ENCODE results near the gene MGARP. TPM values are rescaled to one million over a fixed set of nuclear protein-coding genes. Genes with fewer than 3 reads are reported as not detected.
"Not testable (repeated sequence)": the region's sequence is repeated elsewhere in the genome, so short reads cannot be mapped to it uniquely, and the experiment has no call there.

Gene MGARP
- total RNA-seq, 1 donor from 2014 or later: 0.81 TPM

GRCh38 chr4:139299536-139299935, 19.5 kb upstream of the MGARP start:
- intact Hi-C loops (cut with DNase I): loop anchor here (5.0 kb wide), 3 partner anchors 72 to 267 kb away; no protein-coding TSS in a partner anchor
- no peak for DNase-seq (ENCODE audit: low spot score)

- no peak for DNase-seq (ENCODE audit: low spot score)
- intact Hi-C loops (cut with DNase I): loop anchor here (5.0 kb wide), 3 partner anchors 70 to 265 kb away; no protein-coding TSS in a partner anchor
Observed at GRCh38 chr4:139297001-139297410, 17.0 kb upstream of the MGARP start.

GRCh38 chr4:139295942-139296299, 15.9 kb upstream of the MGARP start:
- no peak for DNase-seq (ENCODE audit: low spot score)
- intact Hi-C loops (cut with DNase I): loop anchor here (1.0 to 5.0 kb wide), 4 partner anchors 69 to 264 kb away; no protein-coding TSS in a partner anchor

GRCh38 chr4:139295206-139295941, 15.3 kb upstream of the MGARP start:
- intact Hi-C loops (cut with DNase I): loop anchor here (1.0 to 5.0 kb wide), 4 partner anchors 68 to 263 kb away; no protein-coding TSS in a partner anchor
- peak; percentile 99 for DNase-seq (ENCODE audit: low spot score)

GRCh38 chr4:139286186-139286698, 6.2 kb upstream of the MGARP start:
- intact Hi-C loops (cut with DNase I): no loop called here
- no peak for DNase-seq (ENCODE audit: low spot score)

GRCh38 chr4:139282721-139283075, 2.7 kb upstream of the MGARP start:
- intact Hi-C loops (cut with DNase I): no loop called here
- DNase-seq (ENCODE audit: low spot score): no peak

GRCh38 chr4:139282065-139282720, 2.2 kb upstream of the MGARP start:
- DNase-seq (ENCODE audit: low spot score): no peak
- intact Hi-C loops (cut with DNase I): no loop called here

- no peak for DNase-seq (ENCODE audit: low spot score)
- intact Hi-C loops (cut with DNase I): no loop called here
Observed at GRCh38 chr4:139278912-139279759, 889 bp downstream of the MGARP start.

- no peak for DNase-seq (ENCODE audit: low spot score)
- intact Hi-C loops (cut with DNase I): no loop called here
Observed at GRCh38 chr4:139278485-139278884, 1.5 kb downstream of the MGARP start.

- intact Hi-C loops (cut with DNase I): no loop called here
- DNase-seq (ENCODE audit: low spot score): no peak
Observed at GRCh38 chr4:139275281-139275735, 4.7 kb downstream of the MGARP start.

GRCh38 chr4:139274790-139275189, 5.2 kb downstream of the MGARP start:
- intact Hi-C loops (cut with DNase I): no loop called here
- DNase-seq (ENCODE audit: low spot score): no peak

- no peak for DNase-seq (ENCODE audit: low spot score)
- intact Hi-C loops (cut with DNase I): no loop called here
Observed at GRCh38 chr4:139273835-139274234, 6.2 kb downstream of the MGARP start.

GRCh38 chr4:139267301-139267700, 12.7 kb downstream of the MGARP start:
- no peak for DNase-seq (ENCODE audit: low spot score)
- intact Hi-C loops (cut with DNase I): no loop called here

- intact Hi-C loops (cut with DNase I): no loop called here
- peak; percentile 88 for DNase-seq (ENCODE audit: low spot score)
Observed at GRCh38 chr4:139266583-139267257, 13.3 kb downstream of the MGARP start.

GRCh38 chr4:139266208-139266582, 13.8 kb downstream of the MGARP start:
- intact Hi-C loops (cut with DNase I): no loop called here
- no peak for DNase-seq (ENCODE audit: low spot score)

- intact Hi-C loops (cut with DNase I): no loop called here
- no peak for DNase-seq (ENCODE audit: low spot score)
Observed at GRCh38 chr4:139265654-139266053, 14.4 kb downstream of the MGARP start.

- intact Hi-C loops (cut with DNase I): no loop called here
- DNase-seq (ENCODE audit: low spot score): no peak
Observed at GRCh38 chr4:139256349-139256748, 23.7 kb downstream of the MGARP start.

- DNase-seq (ENCODE audit: low spot score); intact Hi-C loops (cut with DNase I): not testable (repeated sequence)
Observed at GRCh38 chr4:139255581-139255980, 24.4 kb downstream of the MGARP start.

- intact Hi-C loops (cut with DNase I): no loop called here
- no peak for DNase-seq (ENCODE audit: low spot score)
Observed at GRCh38 chr4:139253713-139254112, 26.3 kb downstream of the MGARP start.
